RWPE2 (cell line): Measurements from ENCODE around the gene ZNHIT1.

Experiments
- ATAC-seq: fragments of 200-7000 bp; cut with Tn5 transposase; 3 replicates; pipeline ENCODE4 v1.9.1; 2021; ENCODE audit warnings: low read depth
- DNase-seq: peaks from one replicate; pipeline ENCODE4 v3.0.0-alpha.2; 2020; ENCODE audit warnings: low spot score
- H3K27ac ChIP-seq: fragments of 450-650 bp; 2 replicates; pipeline ENCODE4 v1.5.1; 2017; ENCODE audit warnings: mild to moderate bottlenecking; ENCODE audit not compliant: poor library complexity, severe bottlenecking
- H3K27me3 ChIP-seq: fragments of 250-450 bp; sonication (Bioruptor Pico); 2 replicates; pipeline ENCODE4 v1.5.1; 2021; ENCODE audit warnings: mild to moderate bottlenecking, moderate library complexity; ENCODE audit not compliant: insufficient read depth, poor library complexity, severe bottlenecking
- H3K36me3 ChIP-seq: fragments of 250-450 bp; sonication (Bioruptor Pico); 2 replicates; pipeline ENCODE4 v1.5.1; 2020; ENCODE audit warnings: low read depth, mild to moderate bottlenecking, moderate library complexity
- H3K4me1 ChIP-seq: fragments of 250-450 bp; sonication (Bioruptor Pico); 2 replicates; pipeline ENCODE4 v1.5.1; 2021; ENCODE audit warnings: mild to moderate bottlenecking, moderate library complexity; ENCODE audit not compliant: insufficient read depth, poor library complexity, severe bottlenecking
- H3K4me3 ChIP-seq: fragments of 250-450 bp; sonication (Bioruptor Pico); 2 replicates; pipeline ENCODE4 v1.5.1; 2021; ENCODE audit warnings: mild to moderate bottlenecking, moderate library complexity; ENCODE audit not compliant: severe bottlenecking
- H3K9me3 ChIP-seq: fragments of 250-450 bp; sonication (Bioruptor Pico); 2 replicates; pipeline ENCODE4 v1.5.1; 2021; ENCODE audit warnings: mild to moderate bottlenecking, moderate library complexity; ENCODE audit not compliant: severe bottlenecking
- TF ChIP-seq, protein P1 (sequence below): fragments of 450-650 bp; IDR thresholded peaks from one replicate; pipeline ENCODE4 v1.5.1; 2017; ENCODE audit warnings: mild to moderate bottlenecking, moderate library complexity; ENCODE audit not compliant: poor library complexity, severe bottlenecking

ZNHIT1 gene

DNA sequence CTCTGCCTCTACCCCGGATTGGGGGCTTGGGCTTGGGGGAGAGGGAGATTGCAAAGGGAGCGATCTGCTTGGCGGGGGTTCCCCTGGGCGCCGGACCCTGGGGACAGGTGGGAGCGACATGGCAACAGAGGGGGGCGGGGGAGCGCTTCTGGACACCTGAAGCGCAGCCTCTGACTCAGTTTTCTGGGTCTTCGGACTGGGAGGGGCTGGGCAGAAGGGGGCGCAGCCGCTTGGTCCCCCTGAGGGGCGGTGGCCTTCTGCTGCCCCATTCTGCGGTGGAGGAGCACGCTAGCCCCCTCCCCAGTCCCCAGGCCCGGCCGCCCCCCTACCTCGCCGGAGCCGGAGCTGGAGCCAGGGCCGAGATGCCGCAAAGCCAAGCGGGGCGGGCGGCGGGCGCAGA lies 38.3 kb upstream of the ZNHIT1 start:
- H3K27me3 ChIP-seq: peaks cover 43% of the 10 kb centered on the region
- H3K4me3 ChIP-seq: no peak overlapping the region
- DNase-seq: no peak
- H3K36me3 ChIP-seq: no peaks in the 10 kb centered on the region
- H3K9me3 ChIP-seq: no peaks in the 10 kb centered on the region
- no peak for ATAC-seq
- TF ChIP-seq, protein P1, sequence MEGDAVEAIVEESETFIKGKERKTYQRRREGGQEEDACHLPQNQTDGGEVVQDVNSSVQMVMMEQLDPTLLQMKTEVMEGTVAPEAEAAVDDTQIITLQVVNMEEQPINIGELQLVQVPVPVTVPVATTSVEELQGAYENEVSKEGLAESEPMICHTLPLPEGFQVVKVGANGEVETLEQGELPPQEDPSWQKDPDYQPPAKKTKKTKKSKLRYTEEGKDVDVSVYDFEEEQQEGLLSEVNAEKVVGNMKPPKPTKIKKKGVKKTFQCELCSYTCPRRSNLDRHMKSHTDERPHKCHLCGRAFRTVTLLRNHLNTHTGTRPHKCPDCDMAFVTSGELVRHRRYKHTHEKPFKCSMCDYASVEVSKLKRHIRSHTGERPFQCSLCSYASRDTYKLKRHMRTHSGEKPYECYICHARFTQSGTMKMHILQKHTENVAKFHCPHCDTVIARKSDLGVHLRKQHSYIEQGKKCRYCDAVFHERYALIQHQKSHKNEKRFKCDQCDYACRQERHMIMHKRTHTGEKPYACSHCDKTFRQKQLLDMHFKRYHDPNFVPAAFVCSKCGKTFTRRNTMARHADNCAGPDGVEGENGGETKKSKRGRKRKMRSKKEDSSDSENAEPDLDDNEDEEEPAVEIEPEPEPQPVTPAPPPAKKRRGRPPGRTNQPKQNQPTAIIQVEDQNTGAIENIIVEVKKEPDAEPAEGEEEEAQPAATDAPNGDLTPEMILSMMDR: no peak
- no peaks in the 10 kb centered on the region for H3K4me1 ChIP-seq
- no peak overlapping the region for H3K27ac ChIP-seq

DNA sequence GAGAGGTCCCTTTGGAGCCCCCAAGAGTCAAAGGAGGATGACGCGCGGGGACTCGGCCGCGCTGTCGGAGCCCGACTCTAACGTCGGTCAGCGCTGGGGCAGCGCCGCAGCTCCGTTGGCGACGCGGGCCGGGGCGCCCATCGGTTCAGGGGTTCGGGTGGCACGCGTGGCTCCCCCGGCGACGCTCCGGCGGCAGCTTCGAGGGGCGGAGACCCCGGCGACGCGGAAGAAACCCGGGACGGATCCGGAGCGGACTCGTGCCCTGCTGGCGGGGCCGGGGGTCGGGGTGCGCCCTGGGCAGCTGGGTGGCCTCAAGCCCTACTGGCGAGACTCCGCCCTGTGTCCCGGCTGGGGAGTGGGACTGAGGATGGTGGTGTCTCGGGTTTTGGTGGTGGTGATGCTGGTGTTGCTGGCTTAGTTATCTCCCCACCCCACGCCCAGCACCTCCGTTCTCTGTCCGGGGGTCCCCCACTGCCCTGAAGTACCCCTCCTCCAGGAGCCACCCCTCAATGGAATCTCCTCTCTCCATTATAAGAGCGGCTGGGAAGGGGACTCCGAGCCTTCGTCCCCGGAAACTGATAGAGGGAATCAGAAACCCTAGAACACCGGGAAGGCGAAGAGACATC lies 37.7 kb upstream of the ZNHIT1 start, which contains the start of gene NAT16:
Gene NAT16 (minus strand): TSS at position 164 of the 626 bp plus-strand sequence. CDS start 5,486 bp downstream, outside the sequence.
- TF ChIP-seq, protein P1: no peak
- Histone ChIP-seq H3K27me3 (peaks cover 41% of the 10 kb centered on the region), H3K4me3 (no peak within 1 kb of the TSS), H3K27ac (no peak within 1 kb of the TSS), H3K4me1 (no peaks in the 10 kb centered on the region), H3K36me3 (no peaks in the 10 kb centered on the region), H3K9me3 (no peaks in the 10 kb centered on the region)
- ATAC-seq (no peak), DNase-seq (no peak)

DNA sequence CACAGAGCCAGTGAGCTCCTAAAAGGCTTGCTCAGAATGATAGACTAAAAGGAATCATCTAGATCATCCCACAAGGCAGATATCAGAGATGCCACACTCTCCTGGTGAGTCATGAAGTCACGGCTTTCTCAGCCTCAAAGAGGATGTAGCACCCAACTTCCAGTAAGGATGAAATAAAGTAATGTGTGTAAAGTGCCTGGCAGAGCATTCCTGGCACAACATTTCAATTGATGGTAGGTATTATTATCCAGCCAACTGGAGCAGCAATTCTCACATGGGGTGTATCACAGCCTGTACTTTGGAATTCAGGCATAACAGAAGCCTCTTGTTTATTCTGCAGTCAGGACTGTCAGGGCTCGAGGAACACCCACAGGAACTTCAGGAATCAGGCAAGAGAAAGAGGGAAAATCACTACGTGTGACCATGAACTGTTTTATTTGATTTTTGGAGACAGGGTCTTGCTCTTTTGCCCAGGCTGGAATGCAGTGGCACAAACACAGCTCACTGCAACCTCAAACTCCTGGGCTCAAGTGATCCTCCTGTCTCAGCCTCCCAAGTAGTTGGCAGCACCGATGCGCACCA lies 32.6 kb upstream of the ZNHIT1 start:
- ATAC-seq: peak; percentile 38
- Histone ChIP-seq H3K27ac (no peak overlapping the region), H3K27me3 (peaks cover 10% of the 10 kb centered on the region), H3K4me3 (no peak overlapping the region), H3K9me3 (no peaks in the 10 kb centered on the region), H3K4me1 (no peaks in the 10 kb centered on the region), H3K36me3 (no peaks in the 10 kb centered on the region)
- TF ChIP-seq, protein P1: no peak
- no peak for DNase-seq

DNA sequence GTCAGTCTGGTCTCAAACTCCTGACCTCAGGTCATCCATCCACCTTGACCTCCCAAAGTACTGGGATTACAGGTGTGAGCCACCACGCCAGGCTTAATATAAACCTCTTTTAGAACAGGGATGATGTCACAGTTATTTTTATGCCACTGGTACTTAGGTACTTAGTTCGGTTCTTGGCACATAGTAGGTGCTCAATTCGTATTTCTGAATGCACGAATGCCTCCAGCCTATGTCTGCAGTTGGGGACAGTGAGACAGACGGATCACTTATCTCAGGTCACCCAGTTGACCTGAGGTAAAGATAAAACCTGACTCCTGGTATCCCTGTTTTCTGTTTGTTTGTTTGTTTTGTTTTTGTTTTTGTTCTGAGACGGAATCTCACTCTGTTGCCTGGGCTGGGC lies 31.8 kb upstream of the ZNHIT1 start:
- H3K27me3 ChIP-seq: peaks cover 2% of the 10 kb centered on the region
- H3K4me3 ChIP-seq: no peak overlapping the region
- DNase-seq (no peak), ATAC-seq (no peak)
- H3K36me3 ChIP-seq: no peaks in the 10 kb centered on the region
- H3K4me1 ChIP-seq: no peaks in the 10 kb centered on the region
- H3K9me3 ChIP-seq: no peaks in the 10 kb centered on the region
- TF ChIP-seq, protein P1: no peak
- H3K27ac ChIP-seq: no peak overlapping the region

DNA sequence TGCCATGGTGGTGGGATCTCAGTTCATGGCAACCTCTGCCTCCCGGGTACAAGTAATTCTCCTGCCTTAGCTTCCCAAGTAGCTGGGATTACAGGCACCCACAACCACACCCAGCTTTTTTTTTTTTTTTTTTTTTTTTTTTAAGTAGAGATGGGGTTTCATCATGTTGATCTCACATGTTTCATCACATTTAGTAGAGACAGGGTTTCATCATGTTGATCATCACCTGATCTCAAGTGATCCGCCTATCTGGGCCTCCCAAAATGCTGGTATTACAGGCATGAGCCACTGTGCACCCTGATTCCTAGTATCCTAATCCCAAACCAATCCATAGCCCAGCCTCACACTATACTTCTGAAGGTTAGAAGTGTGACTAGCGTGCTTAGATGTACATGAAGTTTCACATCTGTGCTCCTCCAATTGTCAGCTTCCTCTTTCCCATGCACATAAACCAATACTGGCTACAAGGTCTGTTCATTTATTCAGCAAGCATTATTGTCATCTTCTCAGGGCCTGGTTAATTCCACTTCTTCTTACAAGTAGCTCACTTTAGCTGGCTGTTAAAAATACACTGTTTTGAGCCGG lies 31.0 kb upstream of the ZNHIT1 start:
- no peaks in the 10 kb centered on the region for H3K36me3 ChIP-seq
- no peaks in the 10 kb centered on the region for H3K4me1 ChIP-seq
- no peak for DNase-seq
- H3K27me3 ChIP-seq: no peaks in the 10 kb centered on the region
- no peak overlapping the region for H3K27ac ChIP-seq
- no peak for ATAC-seq
- TF ChIP-seq, protein P1: no peak
- H3K9me3 ChIP-seq: no peaks in the 10 kb centered on the region
- no peak overlapping the region for H3K4me3 ChIP-seq
